Lower leg skin (tissue), 4 donors: Measurements from ENCODE around the gene LPIN1. TPM values are rescaled to one million over a fixed set of nuclear protein-coding genes. Genes with fewer than 3 reads are reported as not detected.
"Not testable (repeated sequence)": the region's sequence is repeated elsewhere in the genome, so short reads cannot be mapped to it uniquely, and the experiment has no call there.

Experiments
- DNase-seq, 2 donors: peaks; one replicate each; pipeline ENCODE4 v3.0.0-alpha.2; 2019; ENCODE audit warnings: low spot score in 2 of 2
- H3K4me3 ChIP-seq: fragments of 200-600 bp; sonication (generic); 2 replicates; pipeline ENCODE4 v1.5.1; 2017; ENCODE audit warnings: mild to moderate bottlenecking, low read depth; ENCODE audit not compliant: poor library complexity, severe bottlenecking
- POLR2A ChIP-seq, 2 donors: fragments of 450-650 bp; IDR thresholded peaks; one replicate each; pipeline ENCODE4 v1.6.1; 2016 to 2017; ENCODE audit warnings: antibody characterized with exemption in 2 of 2, mild to moderate bottlenecking in 1 of 2, moderate library complexity in 1 of 2
- WGBS, 2 donors: methylation state at CpG; one replicate each; pipeline ENCODE4 v1.1.5; 2018; 5-methylcytosine and 5-hydroxymethylcytosine counted together
- intact Hi-C: fragments of 100-400 bp; cut with DNase I; formaldehyde crosslinking; loops from one replicate; pipeline ENCODE4 v1.15.0; 2023; ENCODE audit warnings: low total_unique reads
- total RNA-seq, 4 donors: library from RNA; depleted of rRNA; stranded (reverse); fragments of >200 nt; gene quantifications; one replicate each; pipeline ENCODE4 v1.1.0, GENCODE V29; 2016
- TF ChIP-seq, protein P1 (sequence below), 3 donors: fragments of 450-650 bp; IDR thresholded peaks; one replicate each; pipeline ENCODE4 v1.5.1; 2016; ENCODE audit warnings: antibody characterized with exemption in 3 of 3, mild to moderate bottlenecking in 3 of 3, moderate library complexity in 2 of 3

Gene LPIN1
- total RNA-seq, 4 donors from 2014 or later, result 15.6 to 45.8 (median 35.0) TPM

DNA sequence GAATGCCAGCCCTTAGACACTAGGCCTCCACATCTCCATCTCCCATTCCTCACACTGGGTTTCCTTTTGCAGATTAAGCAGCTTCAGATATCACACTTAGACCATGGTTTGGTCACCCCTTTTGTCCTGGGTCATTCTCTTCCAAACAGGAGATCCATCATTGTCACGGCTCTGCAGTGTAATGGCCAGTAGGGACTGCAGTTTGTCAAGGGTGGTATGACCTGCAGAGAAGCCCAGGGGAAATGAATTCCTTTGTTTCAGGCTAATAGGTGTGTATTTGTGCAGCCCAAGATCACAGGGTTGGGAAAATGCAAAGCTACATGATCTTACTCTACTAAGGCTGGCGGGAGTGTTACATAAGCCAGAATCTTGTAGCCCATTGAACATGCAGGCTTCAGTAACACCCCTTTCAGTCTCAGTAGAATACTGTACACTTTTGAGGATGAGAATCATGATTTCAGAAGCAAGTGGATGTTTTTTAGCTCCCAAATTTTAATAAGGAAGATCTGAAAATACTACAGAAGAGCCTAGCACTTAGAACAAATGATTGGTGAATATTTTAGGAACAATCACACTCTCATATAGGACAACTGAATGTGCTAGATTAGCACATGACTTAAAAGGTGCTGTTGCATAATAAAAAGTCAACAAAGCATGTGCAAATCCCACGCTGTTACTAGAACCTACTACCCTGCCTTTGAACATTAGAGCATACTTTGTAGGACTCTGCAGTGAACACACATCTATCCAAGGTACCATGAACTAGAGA is 24.0 kb upstream of the LPIN1 start:
- no peak for DNase-seq
- TF ChIP-seq, protein P1, sequence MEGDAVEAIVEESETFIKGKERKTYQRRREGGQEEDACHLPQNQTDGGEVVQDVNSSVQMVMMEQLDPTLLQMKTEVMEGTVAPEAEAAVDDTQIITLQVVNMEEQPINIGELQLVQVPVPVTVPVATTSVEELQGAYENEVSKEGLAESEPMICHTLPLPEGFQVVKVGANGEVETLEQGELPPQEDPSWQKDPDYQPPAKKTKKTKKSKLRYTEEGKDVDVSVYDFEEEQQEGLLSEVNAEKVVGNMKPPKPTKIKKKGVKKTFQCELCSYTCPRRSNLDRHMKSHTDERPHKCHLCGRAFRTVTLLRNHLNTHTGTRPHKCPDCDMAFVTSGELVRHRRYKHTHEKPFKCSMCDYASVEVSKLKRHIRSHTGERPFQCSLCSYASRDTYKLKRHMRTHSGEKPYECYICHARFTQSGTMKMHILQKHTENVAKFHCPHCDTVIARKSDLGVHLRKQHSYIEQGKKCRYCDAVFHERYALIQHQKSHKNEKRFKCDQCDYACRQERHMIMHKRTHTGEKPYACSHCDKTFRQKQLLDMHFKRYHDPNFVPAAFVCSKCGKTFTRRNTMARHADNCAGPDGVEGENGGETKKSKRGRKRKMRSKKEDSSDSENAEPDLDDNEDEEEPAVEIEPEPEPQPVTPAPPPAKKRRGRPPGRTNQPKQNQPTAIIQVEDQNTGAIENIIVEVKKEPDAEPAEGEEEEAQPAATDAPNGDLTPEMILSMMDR (IDR thresholded peaks at IDR 0.05), result no peak
- TF ChIP-seq POLR2A (IDR thresholded peaks at IDR 0.05), result no peak
- intact Hi-C loops, result no loop called here
- no peak overlapping the region for H3K4me3 ChIP-seq
- WGBS, 2 donors, result 91 to 93% methylated on average over 3 of the region's 3 CpGs

DNA sequence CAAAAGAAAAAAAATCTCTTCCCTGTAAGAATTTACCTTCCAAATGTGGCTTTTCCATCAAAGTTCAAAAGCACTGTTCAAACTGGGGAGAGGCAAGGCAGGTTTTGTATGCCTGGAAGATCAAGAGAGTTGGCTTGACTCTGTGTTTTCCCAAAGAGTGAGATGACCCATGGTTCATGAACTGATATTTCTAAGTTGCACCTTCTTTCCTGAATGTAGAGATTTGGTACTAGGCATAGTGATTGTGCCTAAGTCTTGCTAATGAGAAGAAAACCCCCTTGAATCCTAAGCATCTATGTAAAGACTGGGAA is 23.4 kb upstream of the LPIN1 start:
- intact Hi-C loops, result no loop called here

DNA sequence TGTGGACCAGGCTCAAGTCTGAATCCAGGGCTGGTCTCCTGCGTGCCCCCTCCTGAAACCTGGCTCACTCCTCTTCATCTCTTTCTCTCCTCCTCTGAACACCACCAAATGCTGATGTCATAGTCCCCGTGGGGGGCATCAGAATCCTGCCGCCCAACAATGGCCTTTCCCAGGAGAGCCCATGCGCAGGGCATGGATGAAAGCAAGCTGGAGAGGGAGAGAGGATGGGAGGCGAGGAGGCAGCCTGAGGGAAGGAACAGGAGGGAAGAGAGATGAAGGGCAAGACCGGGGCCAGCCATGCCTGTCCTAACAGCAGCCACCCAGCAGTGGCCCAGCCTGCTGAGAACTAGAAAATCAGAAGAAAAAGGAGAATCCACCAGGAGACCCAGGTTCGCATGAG is 22.3 kb upstream of the LPIN1 start:
- H3K4me3 ChIP-seq, result no peak overlapping the region
- WGBS, 2 donors, result 84 to 91% methylated on average over 7 of the region's 7 CpGs
- intact Hi-C loops, result no loop called here
- TF ChIP-seq, protein P1 (IDR thresholded peaks at IDR 0.05), result no peak
- no peak for TF ChIP-seq POLR2A (IDR thresholded peaks at IDR 0.05)
- no peak for DNase-seq

More for the DNA sequence above, 23.4 kb upstream of the LPIN1 start:
- no peak for DNase-seq
- H3K4me3 ChIP-seq, result no peak overlapping the region
- TF ChIP-seq, protein P1 (IDR thresholded peaks at IDR 0.05), result no peak
- TF ChIP-seq POLR2A (IDR thresholded peaks at IDR 0.05), result no peak

DNA sequence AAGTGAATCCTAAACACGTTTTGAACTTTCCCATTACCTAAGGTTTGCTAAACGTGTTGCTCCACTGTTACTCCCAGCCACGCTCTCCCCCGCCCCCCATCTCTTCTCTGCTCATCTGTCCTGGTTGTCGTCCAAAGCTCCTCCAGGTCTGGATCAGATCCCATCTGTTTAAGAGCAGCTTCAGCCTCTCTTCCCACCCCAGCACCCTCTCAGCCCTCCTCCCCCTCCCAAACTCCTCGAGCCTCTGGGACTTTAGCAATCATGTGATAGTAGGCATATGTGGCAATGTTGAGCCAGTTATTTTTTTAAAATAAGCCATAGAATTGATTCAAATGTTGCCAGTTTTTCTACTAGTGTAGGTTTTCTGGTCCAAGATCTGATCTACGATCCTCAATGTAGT is 20.0 kb upstream of the LPIN1 start:
- intact Hi-C loops, result no loop called here
- no peak overlapping the region for H3K4me3 ChIP-seq
- no peak for TF ChIP-seq POLR2A (IDR thresholded peaks at IDR 0.05)
- TF ChIP-seq, protein P1 (IDR thresholded peaks at IDR 0.05), result no peak
- 21 to 28% methylated on average over 7 of the region's 7 CpGs for WGBS, 2 donors
- DNase-seq, result peak in 1 of 2 donors; percentile 47

DNA sequence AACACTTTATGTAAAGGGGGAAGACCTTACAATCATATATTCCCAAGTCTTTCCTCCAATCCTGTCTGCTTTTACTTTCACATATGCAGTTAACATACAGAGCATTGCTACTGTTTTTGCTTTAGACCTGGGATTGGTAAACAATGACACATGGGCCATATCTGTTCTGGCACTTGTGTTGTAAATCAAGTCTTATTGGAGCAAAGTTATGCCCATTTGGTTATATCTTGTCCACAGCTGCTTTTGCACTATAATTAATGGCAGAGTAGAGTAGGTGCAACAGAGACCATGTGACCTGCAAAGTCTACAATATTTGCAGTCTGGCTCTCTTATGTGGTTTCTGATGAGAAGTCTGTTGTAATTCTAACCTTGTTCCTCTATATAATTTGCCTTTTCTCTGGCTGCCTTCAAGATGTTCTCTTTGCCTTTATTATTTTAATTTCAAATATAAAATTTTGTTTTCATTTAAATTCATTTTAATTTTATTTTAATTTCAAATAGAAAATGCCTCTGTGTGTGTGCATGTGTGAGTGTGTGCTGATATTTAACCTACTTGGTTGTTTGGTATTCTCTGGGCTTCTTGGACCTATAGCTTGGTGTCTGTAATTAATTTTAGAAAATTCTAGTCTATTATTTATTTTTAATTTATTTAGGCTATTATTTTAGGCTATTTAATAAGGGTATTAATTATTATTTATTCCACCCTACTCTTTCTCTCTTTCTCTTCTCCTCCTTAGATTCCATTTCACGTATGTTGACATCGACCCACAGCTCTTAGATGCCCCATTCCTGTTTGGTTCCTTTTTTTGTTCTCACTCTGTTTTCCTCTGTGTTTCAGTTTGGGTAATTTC is 16.8 kb upstream of the LPIN1 start:
- no peak overlapping the region for H3K4me3 ChIP-seq
- TF ChIP-seq, protein P1 (IDR thresholded peaks at IDR 0.05), result no peak
- no peak for TF ChIP-seq POLR2A (IDR thresholded peaks at IDR 0.05)
- DNase-seq, result no peak
- WGBS, 2 donors, result 88 to 93% methylated on average over 2 of the region's 2 CpGs
- intact Hi-C loops, result no loop called here

DNA sequence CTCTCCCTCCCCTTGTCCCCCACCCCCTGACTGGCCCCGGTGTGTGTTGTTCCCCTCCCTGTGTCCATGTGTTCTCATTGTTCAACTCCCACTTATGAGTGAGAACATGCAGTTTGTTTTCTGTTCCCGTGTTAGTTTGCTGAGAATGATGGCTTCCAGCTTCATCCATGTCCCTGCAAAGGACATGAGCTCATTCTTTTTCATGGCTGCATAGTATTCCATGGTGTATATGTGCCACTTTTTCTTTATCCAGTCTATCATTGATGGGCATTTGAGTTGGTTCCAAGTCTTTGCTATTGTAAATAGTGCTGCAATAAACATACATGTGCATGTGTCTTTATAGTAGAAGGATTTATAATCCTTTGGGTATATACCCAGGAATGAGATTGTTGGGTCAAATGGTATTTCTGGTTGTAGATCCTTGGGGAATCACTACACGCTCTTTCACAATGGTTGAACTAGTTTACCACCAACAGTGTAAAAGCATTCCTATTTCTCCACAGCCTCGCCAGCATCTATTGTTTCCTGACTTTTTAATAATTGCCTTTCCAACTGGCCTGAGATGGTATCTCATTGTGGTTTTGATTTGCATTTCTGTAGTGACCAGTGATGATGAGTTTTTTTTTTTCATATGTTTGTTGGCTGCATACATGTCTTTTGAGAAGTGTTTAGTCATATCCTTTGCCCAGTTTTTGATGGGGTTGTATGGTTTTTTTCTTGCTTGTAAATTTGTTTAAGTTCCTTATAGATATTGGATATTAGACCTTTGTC is 15.0 kb upstream of the LPIN1 start:
- 79 to 82% methylated on average over 4 of the region's 4 CpGs for WGBS, 2 donors
- DNase-seq, intact Hi-C loops, H3K4me3 ChIP-seq: not testable (repeated sequence)
